ENCODE data around the gene PCF11.
"Not testable (repeated sequence)": the region's sequence is repeated elsewhere in the genome, so short reads cannot be mapped to it uniquely, and the experiment has no call there.

Gene PCF11

GRCh38 chr11:83191491-83191890 lies 34.6 kb downstream of the PCF11 start:
- no peak for DNase-seq (ENCODE audit: low read depth in 2 of 2)

GRCh38 chr11:83191986-83192385 lies 35.1 kb downstream of the PCF11 start:
- no peak for DNase-seq (ENCODE audit: low read depth in 2 of 2)

- no peak for DNase-seq (ENCODE audit: low read depth in 2 of 2)
Observed at GRCh38 chr11:83192606-83193245, 35.8 kb downstream of the PCF11 start.

- peak; percentile 77 to 80 for DNase-seq (ENCODE audit: low read depth in 2 of 2)
Observed at GRCh38 chr11:83193315-83194280, 36.7 kb downstream of the PCF11 start, which contains the start of gene ANKRD42. Gene ANKRD42, plus strand, starts transcription at chr11:83193712. Its CDS starts 959 bp downstream, at chr11:83194671.

GRCh38 chr11:83194281-83195142 lies 37.6 kb downstream of the PCF11 start:
- DNase-seq (ENCODE audit: low read depth in 2 of 2), result peak; percentile 51 to 53

GRCh38 chr11:83195143-83195466 lies 38.2 kb downstream of the PCF11 start:
- no peak for DNase-seq (ENCODE audit: low read depth in 2 of 2)

GRCh38 chr11:83195649-83196048 lies 38.7 kb downstream of the PCF11 start:
- DNase-seq (ENCODE audit: low read depth in 2 of 2), result no peak

- DNase-seq (ENCODE audit: low read depth in 2 of 2), result no peak
Observed at GRCh38 chr11:83200035-83200434, 43.1 kb downstream of the PCF11 start.

- DNase-seq (ENCODE audit: low read depth in 2 of 2), result no peak
Observed at GRCh38 chr11:83205608-83206185, 48.8 kb downstream of the PCF11 start.

GRCh38 chr11:83206221-83206620 lies 49.3 kb downstream of the PCF11 start:
- no peak for DNase-seq (ENCODE audit: low read depth in 2 of 2)

GRCh38 chr11:83206771-83207382 lies 49.9 kb downstream of the PCF11 start:
- not testable (repeated sequence) for DNase-seq (ENCODE audit: low read depth in 2 of 2)

GRCh38 chr11:83219095-83219494 lies 62.2 kb downstream of the PCF11 start:
- no peak for DNase-seq (ENCODE audit: low read depth in 2 of 2)

- no peak for DNase-seq (ENCODE audit: low read depth in 2 of 2)
Observed at GRCh38 chr11:83220260-83220659, 63.3 kb downstream of the PCF11 start.

GRCh38 chr11:83221694-83222093 lies 64.8 kb downstream of the PCF11 start:
- DNase-seq (ENCODE audit: low read depth in 2 of 2), result no peak

GRCh38 chr11:83222499-83222898 lies 65.6 kb downstream of the PCF11 start:
- no peak for DNase-seq (ENCODE audit: low read depth in 2 of 2)

- no peak for DNase-seq (ENCODE audit: low read depth in 2 of 2)
Observed at GRCh38 chr11:83223457-83223856, 66.5 kb downstream of the PCF11 start.

GRCh38 chr11:83235825-83236224 lies 78.9 kb downstream of the PCF11 start:
- DNase-seq (ENCODE audit: low read depth in 2 of 2), result no peak
